ENCODE measurements around the gene PLPP7. TPM values are rescaled to one million over a fixed set of nuclear protein-coding genes. Genes with fewer than 3 reads are reported as not detected.
A peak's percentile ranks its signal among the peaks of the same experiment; 100 is the strongest.
"Not testable (repeated sequence)": the region's sequence is repeated elsewhere in the genome, so short reads cannot be mapped to it uniquely, and the experiment has no call there.

PLPP7 gene
- total RNA-seq, 1 donor from 2014 or later, result 1.1 TPM

DNA sequence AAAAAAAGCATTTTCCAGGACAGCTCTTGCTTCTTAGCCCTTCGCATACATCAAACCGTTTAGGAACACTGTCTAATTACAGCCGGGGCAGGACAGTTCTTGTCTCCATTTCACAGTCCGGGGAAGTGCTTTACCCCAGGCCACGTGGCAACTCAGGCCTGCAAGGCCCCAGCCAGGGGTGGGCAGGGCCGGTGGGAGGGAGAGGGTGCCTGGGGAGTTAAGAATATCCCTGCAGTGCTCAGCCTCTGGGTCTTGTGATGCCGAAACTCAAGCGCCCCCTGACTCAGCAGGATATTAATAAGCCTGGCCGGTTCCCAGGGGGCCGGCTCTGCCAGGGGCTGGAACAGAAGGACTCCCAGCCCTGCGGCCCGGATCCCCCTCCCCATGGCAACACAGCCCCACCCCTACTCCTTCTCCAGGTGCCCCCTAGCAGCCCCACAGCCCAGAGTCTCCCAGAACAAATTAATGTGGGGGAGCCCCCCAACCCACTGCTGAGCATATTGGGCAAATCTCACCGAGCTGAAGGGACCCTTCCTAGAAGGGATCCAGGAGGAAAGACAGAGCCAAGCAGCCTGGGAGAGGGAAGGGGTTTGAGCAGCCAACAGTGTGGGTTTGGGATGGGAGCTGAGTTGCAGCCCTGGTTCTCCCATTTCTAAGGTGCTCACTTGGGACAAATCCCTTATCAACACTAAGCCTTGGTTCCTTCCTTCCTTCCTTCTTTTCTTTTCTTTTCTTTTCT, 45.3 kb downstream of the PLPP7 start:
- Mint-ChIP-seq H3K4me3 (no peak overlapping the region), H3K27ac (no peak overlapping the region), H3K36me3 (no peaks in the 10 kb centered on the region), H3K4me1 (peaks cover 9% of the 10 kb centered on the region), H3K9me3 (no peaks in the 10 kb centered on the region), H3K27me3 (ENCODE audit: low read depth) (peaks cover 3% of the 10 kb centered on the region)
- TF ChIP-seq, protein P1, sequence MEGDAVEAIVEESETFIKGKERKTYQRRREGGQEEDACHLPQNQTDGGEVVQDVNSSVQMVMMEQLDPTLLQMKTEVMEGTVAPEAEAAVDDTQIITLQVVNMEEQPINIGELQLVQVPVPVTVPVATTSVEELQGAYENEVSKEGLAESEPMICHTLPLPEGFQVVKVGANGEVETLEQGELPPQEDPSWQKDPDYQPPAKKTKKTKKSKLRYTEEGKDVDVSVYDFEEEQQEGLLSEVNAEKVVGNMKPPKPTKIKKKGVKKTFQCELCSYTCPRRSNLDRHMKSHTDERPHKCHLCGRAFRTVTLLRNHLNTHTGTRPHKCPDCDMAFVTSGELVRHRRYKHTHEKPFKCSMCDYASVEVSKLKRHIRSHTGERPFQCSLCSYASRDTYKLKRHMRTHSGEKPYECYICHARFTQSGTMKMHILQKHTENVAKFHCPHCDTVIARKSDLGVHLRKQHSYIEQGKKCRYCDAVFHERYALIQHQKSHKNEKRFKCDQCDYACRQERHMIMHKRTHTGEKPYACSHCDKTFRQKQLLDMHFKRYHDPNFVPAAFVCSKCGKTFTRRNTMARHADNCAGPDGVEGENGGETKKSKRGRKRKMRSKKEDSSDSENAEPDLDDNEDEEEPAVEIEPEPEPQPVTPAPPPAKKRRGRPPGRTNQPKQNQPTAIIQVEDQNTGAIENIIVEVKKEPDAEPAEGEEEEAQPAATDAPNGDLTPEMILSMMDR (IDR thresholded peaks at IDR 0.05; ENCODE audit: unreplicated experiment), result no peak
- DNase-seq (ENCODE audit: low spot score in 2 of 2, unreplicated experiment in 2 of 2), result peak in 1 of 2 experiments; percentile 14

DNA sequence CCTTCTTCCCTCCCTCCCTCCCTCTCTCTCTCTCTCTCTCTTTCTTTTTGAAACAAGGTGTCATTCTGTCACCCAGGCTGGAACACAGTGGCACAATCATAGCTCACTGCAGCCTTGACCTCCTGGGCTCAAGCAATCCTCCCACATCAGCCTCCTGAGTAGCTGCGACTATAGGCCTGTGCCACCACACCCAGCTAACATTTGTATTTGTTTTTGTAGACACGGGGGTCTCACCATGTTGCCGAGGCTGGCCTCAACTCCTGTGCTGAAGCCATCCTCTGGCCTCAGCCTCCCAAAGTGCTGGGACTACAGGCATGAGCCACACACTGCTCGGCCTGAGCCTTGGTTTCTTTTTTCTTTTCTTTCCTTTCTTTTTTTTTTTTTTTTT, 45.8 kb downstream of the PLPP7 start:
- DNase-seq (ENCODE audit: low spot score in 2 of 2, unreplicated experiment in 2 of 2), result no peak
- Mint-ChIP-seq H3K9me3 (no peaks in the 10 kb centered on the region), H3K27ac (no peak overlapping the region), H3K4me3 (no peak overlapping the region), H3K4me1 (peaks cover 9% of the 10 kb centered on the region), H3K27me3 (ENCODE audit: low read depth) (peaks cover 5% of the 10 kb centered on the region), H3K36me3 (no peaks in the 10 kb centered on the region)
- TF ChIP-seq, protein P1 (IDR thresholded peaks at IDR 0.05; ENCODE audit: unreplicated experiment), result no peak

DNA sequence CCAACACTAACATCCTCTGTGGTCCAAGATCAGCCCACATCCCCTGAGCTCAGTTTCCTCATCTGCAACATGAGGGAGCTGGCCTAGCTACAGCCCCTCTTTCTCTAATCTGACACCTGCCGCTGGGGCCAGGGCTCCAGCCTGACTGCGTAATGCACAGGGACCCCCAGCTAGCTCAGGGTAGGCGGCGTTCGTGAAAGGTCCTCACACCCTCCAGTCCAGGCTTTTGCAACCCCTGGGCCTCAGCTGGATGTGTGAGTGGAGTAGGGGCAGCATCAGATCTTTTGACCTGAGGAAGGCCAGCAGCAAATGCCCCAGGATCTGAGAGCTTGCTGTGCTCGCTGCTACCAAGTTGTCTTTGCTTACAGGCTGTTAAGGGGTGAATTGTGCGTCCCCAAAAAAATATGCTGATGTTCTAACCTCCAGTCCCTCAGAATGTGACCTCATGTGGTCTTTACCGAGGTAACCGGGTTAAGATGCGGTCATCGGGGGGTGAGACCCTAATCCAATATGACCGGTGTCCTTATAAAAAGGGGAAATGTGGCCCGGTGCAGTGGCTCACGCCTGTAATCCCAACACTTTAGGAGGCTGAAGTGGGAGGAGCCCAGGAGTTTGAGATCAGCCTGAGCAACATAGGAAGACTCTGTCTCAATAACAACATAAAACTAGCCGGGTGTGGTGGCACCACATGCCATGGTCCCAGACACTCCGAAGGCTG, 47.8 kb downstream of the PLPP7 start:
- DNase-seq (ENCODE audit: low spot score in 2 of 2, unreplicated experiment in 2 of 2), result no peak
- TF ChIP-seq, protein P1 (IDR thresholded peaks at IDR 0.05; ENCODE audit: unreplicated experiment), result no peak
- Mint-ChIP-seq H3K4me3 (no peak overlapping the region), H3K4me1 (peaks cover 2% of the 10 kb centered on the region), H3K27me3 (ENCODE audit: low read depth) (peaks cover 21% of the 10 kb centered on the region), H3K9me3 (no peaks in the 10 kb centered on the region), H3K36me3 (no peaks in the 10 kb centered on the region), H3K27ac (no peak overlapping the region)

DNA sequence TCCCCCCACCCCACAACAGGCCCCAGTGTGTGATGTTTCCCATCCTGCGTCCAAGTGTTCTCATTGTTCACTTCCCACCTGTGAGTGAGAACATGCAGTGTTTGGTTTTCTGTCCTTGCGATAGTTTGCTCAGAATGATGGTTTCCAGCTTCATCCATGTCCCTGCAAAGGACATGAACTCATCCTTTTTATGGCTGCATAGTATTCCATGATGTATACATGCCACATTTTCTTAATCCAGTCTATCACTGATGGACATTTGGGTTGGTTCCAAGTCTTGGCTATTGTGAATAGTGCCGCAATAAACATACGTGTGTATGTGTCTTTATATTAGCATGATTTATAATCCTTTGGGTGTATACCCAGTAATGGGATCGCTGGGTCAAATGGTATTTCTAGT, 49.7 kb downstream of the PLPP7 start:
- H3K4me3 Mint-ChIP-seq; H3K4me1 Mint-ChIP-seq; DNase-seq (ENCODE audit: low spot score in 2 of 2, unreplicated experiment in 2 of 2); H3K9me3 Mint-ChIP-seq; H3K36me3 Mint-ChIP-seq; H3K27ac Mint-ChIP-seq: not testable (repeated sequence)
- H3K27me3 Mint-ChIP-seq (ENCODE audit: low read depth), result peaks cover 37% of the 10 kb centered on the region

DNA sequence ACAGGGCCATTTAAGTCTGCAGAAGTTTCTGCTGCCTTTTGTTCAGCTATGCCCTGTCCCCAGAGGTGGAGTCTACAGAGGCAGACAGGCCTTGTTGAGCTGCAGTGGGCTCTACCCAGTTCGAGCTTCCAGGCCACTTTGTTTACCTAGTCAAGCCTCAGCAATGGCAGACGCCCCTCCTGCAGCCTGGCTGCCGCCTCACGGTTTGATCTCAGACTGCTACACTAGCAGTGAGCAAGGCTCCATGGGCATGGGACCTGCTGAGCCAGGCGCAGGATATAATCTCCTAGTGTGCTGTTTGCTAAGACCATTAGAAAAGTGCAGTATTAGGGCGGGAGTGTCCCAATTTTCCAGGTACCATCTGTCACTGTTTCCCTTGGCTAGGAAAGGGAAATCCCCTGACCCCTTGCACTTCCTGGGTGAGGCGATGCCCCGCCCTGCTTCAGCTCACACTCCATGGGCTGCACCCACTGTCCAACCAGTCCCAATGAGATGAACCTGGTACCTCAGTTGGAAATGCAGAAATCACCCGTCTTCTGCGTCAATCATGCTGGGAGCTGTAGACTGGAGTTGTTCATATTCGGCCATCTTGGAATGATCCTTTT, 55.5 kb downstream of the PLPP7 start:
- not testable (repeated sequence) for H3K4me1 Mint-ChIP-seq; H3K36me3 Mint-ChIP-seq; H3K27ac Mint-ChIP-seq; H3K4me3 Mint-ChIP-seq; DNase-seq (ENCODE audit: low spot score in 2 of 2, unreplicated experiment in 2 of 2); H3K9me3 Mint-ChIP-seq
- H3K27me3 Mint-ChIP-seq (ENCODE audit: low read depth), result peaks cover 33% of the 10 kb centered on the region

DNA sequence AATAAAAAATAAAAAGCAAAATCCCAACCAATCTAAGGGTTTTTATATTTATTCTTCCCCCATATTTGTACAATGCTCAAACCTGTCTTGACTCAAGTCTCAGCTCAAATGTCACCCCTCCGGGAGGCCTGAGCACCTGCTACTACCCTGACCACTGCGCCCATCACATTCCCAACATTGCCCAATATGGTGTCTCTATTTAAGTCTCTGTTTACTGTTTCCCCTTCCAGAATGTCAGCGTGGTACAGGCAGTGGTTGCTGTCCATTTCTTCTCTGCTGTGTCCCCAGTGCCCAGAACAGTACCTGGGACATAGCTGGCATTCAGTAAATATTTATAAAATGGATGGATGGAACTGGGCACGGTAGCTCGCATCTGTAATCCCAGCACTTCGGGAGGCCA, 57.0 kb downstream of the PLPP7 start:
- no peaks in the 10 kb centered on the region for H3K36me3 Mint-ChIP-seq
- H3K27ac Mint-ChIP-seq, result no peak overlapping the region
- TF ChIP-seq, protein P1 (IDR thresholded peaks at IDR 0.05; ENCODE audit: unreplicated experiment), result no peak
- DNase-seq (ENCODE audit: low spot score in 2 of 2, unreplicated experiment in 2 of 2), result no peak
- H3K4me3 Mint-ChIP-seq, result no peak overlapping the region
- no peaks in the 10 kb centered on the region for H3K9me3 Mint-ChIP-seq
- peaks cover 20% of the 10 kb centered on the region for H3K27me3 Mint-ChIP-seq (ENCODE audit: low read depth)
- H3K4me1 Mint-ChIP-seq, result peaks cover 2% of the 10 kb centered on the region

Data from mesothelial cell of epicardium (in vitro differentiated cells).